ENCODE data around the gene RPEL1. TPM values are rescaled to one million over a fixed set of nuclear protein-coding genes. Genes with fewer than 3 reads are reported as not detected.
"Not testable (repeated sequence)": the region's sequence is repeated elsewhere in the genome, so short reads cannot be mapped to it uniquely, and the experiment has no call there.

RPEL1 gene
- not detected in 2 replicates for total RNA-seq
- long read RNA-seq: 0 reads

- H3K27me3 Mint-ChIP-seq; DNase-seq (ENCODE audit: low spot score, unreplicated experiment); H3K36me3 Mint-ChIP-seq (ENCODE audit: insufficient read depth); H3K4me3 Mint-ChIP-seq (ENCODE audit: low read depth); H3K9me3 Mint-ChIP-seq (ENCODE audit: low read depth); H3K27ac Mint-ChIP-seq: not testable (repeated sequence)
- H3K4me1 Mint-ChIP-seq (ENCODE audit: low read depth): peaks cover 15% of the 10 kb centered on the region
Observed at GRCh38 chr10:103245587-103245986, at the start of gene RPEL1. Gene RPEL1, plus strand, starts transcription at chr10:103245887. Its CDS starts 110 bp downstream, at chr10:103245997.

DNA sequence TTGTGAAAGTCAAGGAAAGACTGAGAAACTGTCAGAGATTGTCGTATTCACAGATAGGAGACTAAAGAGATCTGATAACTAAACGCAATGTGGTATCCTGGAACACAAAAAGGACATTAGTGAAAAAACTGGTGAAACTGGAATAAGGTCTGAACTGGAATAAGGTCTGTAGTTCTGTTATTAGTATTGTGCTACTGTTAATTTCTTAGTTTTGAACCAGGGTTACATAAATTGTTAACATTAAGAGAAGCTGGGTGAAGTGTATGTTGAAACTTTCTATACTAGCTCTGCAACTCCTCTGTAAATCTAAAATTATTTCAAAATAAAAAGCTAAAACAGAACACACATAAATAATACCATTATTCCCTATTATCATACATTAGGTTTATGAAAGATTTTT is 49.2 kb upstream of the RPEL1 start:
- DNase-seq (ENCODE audit: low spot score, unreplicated experiment): no peak
- H3K36me3 Mint-ChIP-seq (ENCODE audit: insufficient read depth): no peaks in the 10 kb centered on the region
- H3K27me3 Mint-ChIP-seq: peaks cover 5% of the 10 kb centered on the region
- H3K9me3 Mint-ChIP-seq (ENCODE audit: low read depth): no peaks in the 10 kb centered on the region
- no peak overlapping the region for H3K27ac Mint-ChIP-seq
- peaks cover 22% of the 10 kb centered on the region for H3K4me1 Mint-ChIP-seq (ENCODE audit: low read depth)
- no peak for TF ChIP-seq CTCF (IDR thresholded peaks at IDR 0.05; ENCODE audit: unreplicated experiment)
- H3K4me3 Mint-ChIP-seq (ENCODE audit: low read depth): no peak overlapping the region

DNA sequence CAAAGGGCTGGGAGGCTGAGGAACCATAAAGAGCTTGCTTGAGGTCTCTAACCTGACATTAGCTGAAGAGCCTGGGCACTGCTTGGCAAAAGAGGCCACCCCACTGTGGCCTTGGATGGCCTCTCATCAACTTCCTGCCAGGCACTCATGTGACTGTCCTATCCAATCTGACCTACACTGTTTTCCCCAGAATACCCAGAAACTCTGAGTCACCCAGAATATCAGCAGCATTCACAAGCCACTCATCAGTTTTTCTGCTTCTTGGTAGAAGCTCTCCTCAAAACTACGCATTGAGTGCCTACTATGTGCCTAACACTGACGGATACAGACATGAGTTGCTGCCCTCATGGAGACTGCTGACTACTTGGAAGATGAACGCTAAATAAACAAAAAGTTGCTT is 48.5 kb upstream of the RPEL1 start:
- H3K27me3 Mint-ChIP-seq: peaks cover 5% of the 10 kb centered on the region
- peaks cover 20% of the 10 kb centered on the region for H3K4me1 Mint-ChIP-seq (ENCODE audit: low read depth)
- H3K4me3 Mint-ChIP-seq (ENCODE audit: low read depth): no peak overlapping the region
- no peak overlapping the region for H3K27ac Mint-ChIP-seq
- H3K9me3 Mint-ChIP-seq (ENCODE audit: low read depth): no peaks in the 10 kb centered on the region
- H3K36me3 Mint-ChIP-seq (ENCODE audit: insufficient read depth): no peaks in the 10 kb centered on the region
- no peak for DNase-seq (ENCODE audit: low spot score, unreplicated experiment)
- no peak for TF ChIP-seq CTCF (IDR thresholded peaks at IDR 0.05; ENCODE audit: unreplicated experiment)

DNA sequence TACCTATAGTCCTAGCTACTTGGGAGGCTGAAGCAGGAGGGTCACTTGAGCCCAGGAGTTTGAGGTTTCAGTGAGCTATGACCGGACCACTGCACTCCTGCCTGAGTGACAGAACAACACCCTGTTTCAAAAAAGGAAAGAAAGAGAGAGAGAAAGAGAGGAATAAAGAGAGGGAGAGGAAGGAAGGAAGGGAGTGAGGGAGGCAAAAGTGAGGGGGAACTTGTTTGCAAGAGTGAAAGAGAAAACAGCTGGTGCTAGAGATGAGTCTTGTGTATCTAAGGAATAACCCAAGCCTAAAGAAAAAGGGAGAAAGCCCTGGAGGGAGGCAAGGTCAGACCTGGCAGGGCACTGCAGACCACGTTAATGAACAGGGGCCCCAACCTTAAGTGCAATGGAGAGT is 47.8 kb upstream of the RPEL1 start:
- Mint-ChIP-seq H3K27me3 (peaks cover 5% of the 10 kb centered on the region), H3K9me3 (ENCODE audit: low read depth) (no peaks in the 10 kb centered on the region), H3K36me3 (ENCODE audit: insufficient read depth) (no peaks in the 10 kb centered on the region), H3K4me1 (ENCODE audit: low read depth) (peaks cover 22% of the 10 kb centered on the region), H3K27ac (no peak overlapping the region), H3K4me3 (ENCODE audit: low read depth) (no peak overlapping the region)
- TF ChIP-seq CTCF (IDR thresholded peaks at IDR 0.05; ENCODE audit: unreplicated experiment): no peak
- DNase-seq (ENCODE audit: low spot score, unreplicated experiment): no peak

- no peak for TF ChIP-seq CTCF (IDR thresholded peaks at IDR 0.05; ENCODE audit: unreplicated experiment)
- H3K4me3 Mint-ChIP-seq (ENCODE audit: low read depth): no peak overlapping the region
- no peak for DNase-seq (ENCODE audit: low spot score, unreplicated experiment)
- H3K27ac Mint-ChIP-seq: no peak overlapping the region
- H3K27me3 Mint-ChIP-seq: peaks cover 5% of the 10 kb centered on the region
- no peaks in the 10 kb centered on the region for H3K9me3 Mint-ChIP-seq (ENCODE audit: low read depth)
- H3K36me3 Mint-ChIP-seq (ENCODE audit: insufficient read depth): no peaks in the 10 kb centered on the region
- peaks cover 22% of the 10 kb centered on the region for H3K4me1 Mint-ChIP-seq (ENCODE audit: low read depth)
Observed at GRCh38 chr10:103198648-103199047, 47.0 kb upstream of the RPEL1 start.

DNA sequence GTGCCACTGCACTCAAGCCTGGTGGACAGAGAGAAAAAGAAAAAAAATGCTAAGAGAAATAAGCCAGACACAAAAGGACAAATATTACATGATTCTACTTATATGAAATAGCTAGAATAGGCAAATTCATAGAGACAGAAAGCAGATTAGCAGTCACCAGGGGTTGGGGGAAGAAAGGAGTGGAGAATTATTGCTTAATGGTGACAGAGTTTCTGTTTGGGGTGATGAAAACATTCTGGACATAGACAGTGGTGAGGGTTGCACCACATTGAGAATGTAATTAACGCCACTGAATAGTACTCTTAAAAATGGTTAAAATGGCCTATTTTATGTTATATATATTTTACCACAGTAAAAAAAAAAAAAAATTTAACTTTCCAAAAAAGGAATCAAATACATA is 46.2 kb upstream of the RPEL1 start:
- no peak overlapping the region for H3K27ac Mint-ChIP-seq

More for the DNA sequence above, 46.2 kb upstream of the RPEL1 start:
- Mint-ChIP-seq H3K9me3 (ENCODE audit: low read depth) (no peaks in the 10 kb centered on the region), H3K4me1 (ENCODE audit: low read depth) (peaks cover 20% of the 10 kb centered on the region), H3K4me3 (ENCODE audit: low read depth) (no peak overlapping the region), H3K27me3 (peaks cover 5% of the 10 kb centered on the region), H3K36me3 (ENCODE audit: insufficient read depth) (no peaks in the 10 kb centered on the region)
- TF ChIP-seq CTCF (IDR thresholded peaks at IDR 0.05; ENCODE audit: unreplicated experiment): no peak
- no peak for DNase-seq (ENCODE audit: low spot score, unreplicated experiment)

Measured in progenitor cell of endocrine pancreas (in vitro differentiated cells).